Vagina (tissue), 2 donors: ENCODE results near the gene ATP6V1A.
"Not testable (repeated sequence)": the region's sequence is repeated elsewhere in the genome, so short reads cannot be mapped to it uniquely, and the experiment has no call there.

Experiments used
- POLR2A ChIP-seq, 2 donors: fragments of 450-650 bp; IDR thresholded peaks; one replicate each; pipeline ENCODE4 v1.6.1; 2017; ENCODE audit warnings: antibody characterized with exemption in 2 of 2, mild to moderate bottlenecking in 2 of 2, moderate library complexity in 2 of 2
- POLR2AphosphoS5 ChIP-seq, 2 donors: sonication (generic); formaldehyde crosslinking; IDR thresholded peaks; one replicate each; pipeline ENCODE4 v1.9.0; 2017; ENCODE audit warnings: antibody characterized with exemption in 2 of 2, mild to moderate bottlenecking in 2 of 2, low read depth in 1 of 2; ENCODE audit not compliant: insufficient read depth in 1 of 2
- TF ChIP-seq, protein P1 (sequence below), 3 experiments: fragments of 450-650 bp in 2 of 3; fragments of 200-600 bp in 1 of 3; sonication (generic) in 1 of 3; IDR thresholded peaks; one replicate each; pipeline ENCODE4 v1.5.1; 2017 to 2019; ENCODE audit warnings: antibody characterized with exemption in 3 of 3, mild to moderate bottlenecking in 2 of 3, moderate library complexity in 2 of 3

DNA sequence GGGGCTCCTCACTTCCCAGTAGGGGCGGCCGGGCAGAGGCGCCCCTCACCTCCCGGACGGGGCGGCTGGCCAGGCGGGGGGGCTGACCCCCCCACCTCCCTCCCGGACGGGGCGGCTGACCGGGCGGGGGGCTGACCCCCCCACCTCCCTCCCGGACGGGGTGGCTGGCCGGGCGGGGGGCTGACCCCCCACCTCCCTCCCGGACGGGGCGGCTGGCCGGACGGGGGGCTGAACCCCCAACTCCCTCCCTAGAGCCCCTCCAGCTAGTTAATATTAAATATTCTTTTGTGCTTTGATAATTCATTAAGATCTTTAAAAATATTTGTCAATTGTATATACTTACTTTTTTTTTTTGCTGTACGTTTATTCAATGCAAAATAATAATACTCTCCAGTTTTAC is 103.0 kb downstream of the ATP6V1A start:
- TF ChIP-seq, protein P1, sequence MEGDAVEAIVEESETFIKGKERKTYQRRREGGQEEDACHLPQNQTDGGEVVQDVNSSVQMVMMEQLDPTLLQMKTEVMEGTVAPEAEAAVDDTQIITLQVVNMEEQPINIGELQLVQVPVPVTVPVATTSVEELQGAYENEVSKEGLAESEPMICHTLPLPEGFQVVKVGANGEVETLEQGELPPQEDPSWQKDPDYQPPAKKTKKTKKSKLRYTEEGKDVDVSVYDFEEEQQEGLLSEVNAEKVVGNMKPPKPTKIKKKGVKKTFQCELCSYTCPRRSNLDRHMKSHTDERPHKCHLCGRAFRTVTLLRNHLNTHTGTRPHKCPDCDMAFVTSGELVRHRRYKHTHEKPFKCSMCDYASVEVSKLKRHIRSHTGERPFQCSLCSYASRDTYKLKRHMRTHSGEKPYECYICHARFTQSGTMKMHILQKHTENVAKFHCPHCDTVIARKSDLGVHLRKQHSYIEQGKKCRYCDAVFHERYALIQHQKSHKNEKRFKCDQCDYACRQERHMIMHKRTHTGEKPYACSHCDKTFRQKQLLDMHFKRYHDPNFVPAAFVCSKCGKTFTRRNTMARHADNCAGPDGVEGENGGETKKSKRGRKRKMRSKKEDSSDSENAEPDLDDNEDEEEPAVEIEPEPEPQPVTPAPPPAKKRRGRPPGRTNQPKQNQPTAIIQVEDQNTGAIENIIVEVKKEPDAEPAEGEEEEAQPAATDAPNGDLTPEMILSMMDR (IDR thresholded peaks at IDR 0.05), result not testable (repeated sequence)
- not testable (repeated sequence) for TF ChIP-seq POLR2A (IDR thresholded peaks at IDR 0.05); POLR2AphosphoS5 (IDR thresholded peaks at IDR 0.05; ENCODE audit: insufficient read depth in 1 of 2, low read depth in 1 of 2)
